Activated T-cell treated with anti-CD3 and anti-CD28 coated beads for 24 hours (primary cell): ENCODE results near the gene CCDC38.

Experiments
- DNase-seq: peaks from one replicate; pipeline ENCODE4 v3.0.0-alpha.2; 2020; ENCODE audit warnings: low read depth

The CCDC38 gene

DNA sequence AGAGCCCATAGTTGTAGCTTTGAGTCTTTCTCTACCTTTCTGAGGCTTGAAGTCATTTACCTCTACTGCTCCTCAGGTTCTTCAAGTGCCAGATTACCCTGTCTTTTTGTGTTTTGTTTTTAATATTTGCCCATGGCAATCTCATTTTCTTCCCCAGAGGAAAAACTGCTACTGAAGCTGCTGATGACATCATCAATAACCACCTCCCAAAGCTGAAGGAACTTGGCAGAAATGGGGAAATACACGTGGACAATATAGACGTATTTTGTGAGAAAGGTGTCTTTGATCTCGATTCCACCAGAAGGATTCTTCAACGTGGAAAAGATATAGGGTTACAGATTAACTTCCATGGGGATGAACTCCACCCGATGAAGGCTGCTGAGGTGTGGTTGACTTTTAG lies 17.8 kb upstream of the CCDC38 start:
- no peak for DNase-seq

DNA sequence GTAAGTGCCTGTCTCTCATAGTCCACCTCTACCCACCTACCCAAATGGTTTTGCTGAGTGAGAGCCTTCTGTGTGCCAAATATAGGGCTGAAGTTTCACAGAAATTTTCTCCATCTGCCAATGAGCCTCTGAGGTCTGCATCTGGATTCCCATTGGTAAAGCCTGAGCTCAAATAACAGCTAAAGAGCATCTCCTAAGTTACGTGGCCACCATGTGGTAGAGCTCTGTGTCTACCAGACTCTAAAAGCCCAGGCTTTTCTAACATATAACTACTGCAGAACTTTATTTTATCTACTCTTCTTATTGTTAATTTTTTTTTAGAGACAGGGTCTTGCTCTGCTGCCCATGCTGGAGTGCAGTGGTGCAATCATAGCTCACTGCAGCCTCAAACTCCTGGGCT lies 16.7 kb upstream of the CCDC38 start:
- no peak for DNase-seq

DNA sequence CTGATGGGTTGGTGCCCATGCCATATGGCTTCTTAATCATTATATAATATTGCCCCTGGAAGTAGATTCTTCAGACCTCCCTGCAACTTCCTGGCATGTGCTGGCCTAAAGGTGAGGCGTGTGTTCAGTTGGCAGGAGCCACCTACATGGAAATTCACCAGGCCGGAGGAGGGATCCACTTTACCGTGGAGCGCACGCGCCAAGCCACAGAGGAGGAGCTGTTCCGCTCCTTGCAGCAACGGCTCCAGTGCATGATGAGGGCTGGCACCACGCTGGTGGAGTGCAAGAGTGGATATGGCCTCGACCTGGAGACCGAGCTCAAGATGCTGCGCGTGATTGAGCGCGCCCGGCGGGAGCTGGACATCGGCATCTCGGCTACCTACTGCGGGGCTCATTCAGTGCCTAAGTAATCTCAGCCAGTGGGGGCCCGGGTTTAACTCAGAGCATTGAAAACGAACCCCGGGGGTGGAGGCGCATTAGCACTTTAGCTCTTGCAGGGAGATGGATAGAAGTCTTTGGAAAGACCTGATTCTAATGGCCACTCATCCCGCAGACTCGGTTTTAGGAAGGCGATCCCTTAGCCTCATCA lies 14.2 kb upstream of the CCDC38 start:
- DNase-seq, result no peak

DNA sequence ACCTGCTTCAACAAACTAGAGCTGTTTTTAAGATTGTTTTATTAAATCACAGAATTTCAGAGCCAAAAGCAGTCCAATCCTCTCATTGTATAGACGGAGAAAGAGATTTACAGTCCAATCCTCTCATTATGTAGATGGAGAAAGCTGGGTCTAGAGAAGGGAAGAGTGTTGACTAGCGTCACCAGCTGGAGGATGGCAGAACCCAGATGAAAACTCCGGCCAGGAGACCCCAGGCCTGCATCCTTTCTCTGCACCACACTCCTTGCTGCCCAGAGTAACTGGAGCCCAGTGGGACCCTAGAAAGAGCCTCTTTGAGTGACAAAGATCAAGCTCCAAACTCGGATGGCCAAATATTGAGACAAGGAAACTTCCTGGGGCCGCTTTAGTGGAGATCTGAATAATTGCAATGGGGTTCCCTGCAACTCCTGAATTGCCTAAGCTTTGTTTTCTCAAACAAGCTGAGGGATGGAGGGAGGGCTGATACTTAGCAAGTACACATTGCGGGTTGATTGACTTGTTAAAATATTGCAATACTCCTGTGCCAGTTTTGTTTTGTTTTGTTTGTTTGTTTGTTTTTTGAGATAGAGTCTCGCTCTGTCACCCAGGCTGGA lies 13.2 kb upstream of the CCDC38 start:
- no peak for DNase-seq

DNA sequence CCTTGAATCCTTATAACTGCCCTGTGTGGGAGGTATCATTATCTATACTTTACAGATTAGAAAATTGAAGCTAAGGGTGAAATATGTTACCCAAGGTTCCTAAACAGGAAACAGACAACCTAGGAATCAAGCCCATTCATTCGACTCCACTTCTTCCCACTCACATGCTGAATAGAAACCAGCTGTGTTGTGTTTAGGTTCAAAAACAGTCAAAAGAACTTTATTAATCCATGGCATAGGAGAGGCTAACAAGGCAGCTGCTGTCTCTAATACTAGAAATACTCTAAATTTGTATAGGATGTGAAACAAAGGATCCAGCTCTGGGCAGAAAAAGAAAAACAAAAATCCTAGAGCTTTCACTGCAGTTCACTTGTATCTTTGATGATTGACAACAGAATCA lies 10.6 kb upstream of the CCDC38 start:
- no peak for DNase-seq

DNA sequence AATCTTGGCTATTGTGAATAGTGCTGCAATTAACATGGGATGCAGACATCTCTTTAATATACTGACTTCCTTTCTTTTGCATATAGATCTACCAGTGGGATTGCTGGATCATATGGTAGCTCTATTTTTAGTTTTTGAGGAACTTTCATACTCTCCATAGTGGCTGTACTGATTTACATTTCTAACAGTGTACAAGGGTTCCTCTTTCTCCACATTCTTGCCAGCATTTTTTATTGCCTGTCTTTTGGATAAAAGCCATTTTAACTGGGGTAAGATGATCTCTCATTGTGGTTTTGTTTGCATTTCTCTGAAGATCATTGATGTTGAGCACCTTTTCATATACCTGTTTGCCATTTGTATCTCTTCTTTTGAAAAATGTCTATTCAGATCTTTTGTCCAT lies 9.1 kb upstream of the CCDC38 start:
- DNase-seq, result no peak

DNA sequence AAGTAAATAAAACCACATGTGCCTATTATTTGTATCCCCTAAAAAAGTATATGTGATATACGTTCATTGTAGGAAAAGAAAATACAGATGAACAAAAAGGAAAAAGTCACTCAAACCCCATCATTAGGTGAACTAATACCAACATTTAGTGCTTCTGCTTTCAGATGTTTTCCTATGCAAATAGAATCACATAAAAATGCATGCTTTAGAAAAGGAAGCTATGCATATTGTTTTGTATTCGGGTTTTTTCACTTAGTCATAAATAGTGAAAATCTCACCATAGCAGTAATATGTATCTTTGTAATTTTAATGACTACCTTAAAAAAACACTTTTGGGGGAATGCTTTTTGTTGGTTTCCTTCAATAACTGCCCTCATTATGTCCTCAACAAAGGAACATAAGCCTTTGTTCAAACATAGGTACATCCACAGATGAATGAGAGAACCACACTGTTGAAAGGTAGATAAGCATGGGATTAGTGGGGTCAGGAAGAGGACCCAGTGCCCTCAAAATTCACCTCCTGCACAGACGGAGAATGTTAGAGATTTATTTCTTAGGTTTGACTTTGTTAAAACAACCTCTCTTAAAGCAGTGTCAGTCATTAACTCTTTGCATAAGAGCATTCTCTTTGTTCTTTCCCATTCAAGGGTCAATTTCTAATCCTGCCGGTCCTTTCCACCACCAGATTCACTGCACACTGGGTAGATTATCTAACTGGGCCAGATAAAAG lies 7.2 kb upstream of the CCDC38 start:
- DNase-seq, result no peak

DNA sequence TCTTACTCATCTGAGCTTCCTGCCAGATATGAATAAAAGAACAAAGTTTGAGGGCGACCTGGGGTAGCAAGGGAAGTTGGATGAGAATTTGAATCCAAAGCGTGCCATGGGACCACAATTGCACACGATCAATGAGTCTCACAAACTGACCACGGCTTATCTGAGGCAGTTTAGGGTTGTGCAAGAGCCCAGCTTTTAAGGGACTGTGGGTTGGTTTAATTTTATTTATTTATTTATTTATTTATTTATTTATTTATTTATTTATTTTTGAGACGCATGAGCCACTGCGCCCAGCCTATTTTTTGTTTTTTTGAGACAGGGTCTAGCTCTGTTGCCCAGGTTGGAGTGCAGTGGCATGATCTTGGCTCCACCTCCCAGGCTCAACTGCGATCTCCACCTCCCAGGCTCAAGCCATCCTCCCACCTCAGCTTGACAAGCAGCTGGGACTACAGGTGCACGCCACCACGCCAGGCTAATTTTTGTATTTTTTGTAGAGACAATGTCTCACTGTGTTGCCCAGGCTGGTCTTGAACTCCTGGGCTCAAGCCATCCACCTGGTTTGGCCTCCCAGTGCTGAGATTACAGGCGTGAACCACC lies 1.8 kb upstream of the CCDC38 start:
- no peak for DNase-seq

DNA sequence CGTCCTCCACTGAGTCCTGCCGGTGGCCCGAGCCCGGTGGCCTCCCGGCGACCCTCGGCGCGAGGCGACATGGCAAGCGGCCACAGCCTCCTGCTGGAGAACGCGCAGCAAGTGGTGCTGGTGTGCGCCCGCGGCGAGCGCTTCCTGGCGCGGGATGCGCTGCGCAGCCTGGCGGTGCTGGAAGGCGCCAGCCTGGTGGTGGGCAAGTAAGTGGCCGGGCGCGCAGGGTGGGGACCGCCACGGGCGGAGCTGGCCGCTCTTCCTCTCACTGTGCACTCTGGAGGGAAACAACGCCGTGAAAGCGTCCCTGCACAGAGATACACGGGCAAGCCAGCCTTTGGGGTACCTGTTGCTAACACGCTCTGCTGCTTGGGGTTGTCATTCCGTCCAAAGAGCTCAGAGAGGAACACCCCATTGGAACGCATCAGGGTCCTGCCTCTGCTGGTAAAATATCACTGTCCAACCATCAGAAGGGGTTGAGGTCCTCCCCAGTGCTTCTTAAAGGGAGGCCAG lies 972 bp upstream of the CCDC38 start, which contains the start of gene AMDHD1:
Gene AMDHD1 (plus strand): TSS at position 2 of the 513 bp plus-strand sequence. CDS start 68 bp downstream, at position 70.
- peak; percentile 34 for DNase-seq

DNA sequence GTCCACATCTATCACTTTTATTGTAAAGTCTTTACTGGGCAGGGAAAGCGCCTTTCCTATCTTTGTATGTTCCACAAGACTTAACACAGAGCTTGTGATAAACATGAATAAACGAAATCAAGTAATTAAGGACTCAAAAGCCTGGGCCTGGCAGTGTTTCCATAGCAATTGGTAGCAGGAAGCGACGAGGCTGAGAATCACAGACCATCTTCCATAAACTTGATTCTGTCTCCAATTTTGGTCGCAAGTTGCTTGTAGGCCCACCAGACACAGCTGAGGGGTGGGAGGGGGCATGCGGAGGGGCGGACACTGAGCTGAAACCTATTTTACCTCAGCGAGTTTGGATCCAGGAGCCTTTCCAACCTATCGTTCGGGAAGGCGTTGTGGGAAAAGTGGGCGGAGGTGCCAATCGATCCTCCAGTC lies 302 bp downstream of the CCDC38 start:
- DNase-seq, result peak; percentile 2

DNA sequence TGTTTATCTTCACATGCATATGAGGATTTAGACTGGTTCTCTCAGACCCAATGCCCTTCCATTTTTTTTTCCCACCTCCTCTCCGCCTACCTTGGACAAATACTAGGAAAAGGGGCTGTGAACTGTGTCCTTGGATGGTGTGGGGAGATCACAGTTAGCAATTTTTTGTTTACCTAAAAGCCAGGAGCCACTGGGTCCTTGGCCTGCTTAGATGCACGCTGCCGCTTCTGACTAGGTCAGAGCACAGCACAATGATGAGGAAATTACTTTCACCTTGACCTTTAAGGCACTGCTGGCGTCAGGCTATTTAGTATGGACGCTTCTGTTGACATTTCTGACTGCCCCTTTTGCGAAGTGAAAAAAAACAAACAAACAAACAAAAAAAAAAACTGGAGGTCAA lies 1.9 kb downstream of the CCDC38 start:
- DNase-seq, result no peak

DNA sequence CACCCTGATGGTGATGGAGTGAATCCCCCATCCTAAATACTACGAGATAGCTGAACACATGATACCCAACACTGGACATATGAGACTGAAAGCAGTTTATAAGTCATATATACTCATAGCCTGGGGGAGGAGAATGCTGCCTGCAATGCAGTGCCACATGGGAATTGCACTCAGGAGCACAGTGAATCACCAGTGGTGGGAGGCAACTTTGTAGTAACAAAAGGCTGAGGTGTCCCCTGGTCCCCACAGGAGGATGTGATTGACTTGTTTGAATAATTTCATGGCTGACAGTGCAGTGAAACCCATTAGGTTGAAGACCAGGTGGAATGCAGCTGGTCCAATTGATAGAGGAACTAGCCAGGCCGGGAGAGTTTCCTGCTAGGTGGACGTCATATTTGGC lies 20.2 kb downstream of the CCDC38 start:
- DNase-seq, result no peak

DNA sequence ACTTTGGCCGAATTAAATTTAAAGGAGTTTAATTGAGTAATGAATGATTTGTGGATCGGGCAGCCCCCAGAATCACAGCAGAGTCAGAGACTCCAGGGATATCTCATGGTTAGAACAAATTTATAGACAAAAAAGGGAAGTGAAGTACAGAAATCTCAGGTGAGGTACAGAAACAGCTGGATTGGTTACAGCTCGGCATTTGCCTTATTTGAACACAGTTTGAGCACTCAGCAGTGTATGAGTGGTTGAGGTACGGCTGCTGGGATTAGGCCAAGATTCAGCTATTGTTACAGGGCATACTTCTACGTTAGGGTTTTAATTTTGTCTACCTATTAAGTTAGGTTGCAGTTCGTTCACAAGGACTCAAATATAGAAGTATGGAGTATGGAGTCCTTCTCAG lies 23.3 kb downstream of the CCDC38 start:
- no peak for DNase-seq

DNA sequence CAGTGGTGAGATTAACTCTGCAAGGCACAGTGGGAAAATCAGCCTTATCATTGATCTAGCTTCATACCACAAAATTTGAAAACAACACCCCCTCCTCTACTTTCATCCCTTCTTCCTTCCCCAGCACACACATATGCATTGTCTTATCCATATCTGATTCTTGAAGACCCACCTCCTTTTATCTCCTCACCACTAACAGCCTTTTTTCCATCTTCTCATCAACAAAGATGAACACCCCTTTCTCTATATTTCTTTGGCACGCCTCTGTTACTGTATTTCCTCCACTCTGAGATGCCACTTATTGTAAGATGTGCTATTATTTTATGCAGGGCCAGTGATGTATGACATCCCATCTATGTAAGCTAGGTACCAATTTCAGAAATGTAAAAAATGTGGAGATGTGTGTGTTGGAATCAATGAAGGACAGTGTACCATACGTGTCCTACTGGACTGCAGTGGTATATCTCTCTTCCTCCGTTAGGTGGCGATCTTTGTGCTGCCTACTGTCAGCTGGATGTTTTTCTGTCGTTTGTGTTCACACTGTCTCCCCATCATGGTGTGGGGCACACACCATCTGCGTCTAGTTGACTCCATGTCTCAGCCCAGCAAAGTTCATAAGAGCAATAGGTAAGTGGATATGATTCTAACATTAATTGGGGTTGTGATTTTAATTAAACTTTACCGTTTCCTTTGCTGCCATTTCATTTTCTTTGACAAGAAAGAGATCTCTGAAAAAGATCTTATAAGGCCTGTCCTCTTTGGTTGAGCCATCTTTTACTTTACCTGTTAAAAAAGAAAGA lies 24.0 kb downstream of the CCDC38 start:
- DNase-seq, result peak; percentile 13

DNA sequence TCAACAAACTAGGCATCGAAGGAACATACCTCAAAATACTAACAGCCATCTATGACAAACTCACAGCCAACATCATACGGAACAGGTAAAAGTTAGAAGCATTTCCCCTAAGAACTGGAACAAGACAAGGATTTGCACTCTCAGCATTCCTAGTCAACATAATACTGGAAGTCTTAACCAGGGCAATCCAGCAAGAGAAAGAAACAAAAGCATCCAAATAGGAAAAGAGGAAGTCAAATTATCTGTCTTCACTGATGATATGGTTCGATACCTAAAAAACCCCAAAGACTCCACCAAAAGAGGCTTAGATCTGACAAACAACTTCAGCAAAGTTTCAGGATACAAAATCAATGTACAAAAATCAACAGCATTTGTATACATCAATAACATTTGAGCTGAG lies 32.5 kb downstream of the CCDC38 start:
- DNase-seq, result no peak

DNA sequence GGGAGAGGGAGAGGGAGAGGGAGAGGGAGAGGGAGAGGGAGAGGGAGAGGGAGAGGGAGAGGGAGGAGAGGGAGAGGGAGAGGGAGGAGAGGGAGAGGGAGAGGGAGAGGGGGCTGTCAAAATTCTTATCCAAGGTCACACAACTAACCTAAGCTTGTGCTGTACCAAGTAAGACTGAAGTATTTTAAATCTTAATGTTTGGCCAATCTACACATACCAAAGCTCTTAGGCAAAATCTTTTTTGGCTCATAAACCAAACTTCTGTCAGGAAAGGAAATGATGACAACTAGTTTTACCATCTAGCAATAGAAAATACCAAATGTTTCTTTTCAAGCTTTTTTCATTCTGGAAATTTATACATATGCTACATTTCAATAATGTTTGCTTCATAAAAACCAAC lies 33.8 kb downstream of the CCDC38 start:
- DNase-seq, result no peak

DNA sequence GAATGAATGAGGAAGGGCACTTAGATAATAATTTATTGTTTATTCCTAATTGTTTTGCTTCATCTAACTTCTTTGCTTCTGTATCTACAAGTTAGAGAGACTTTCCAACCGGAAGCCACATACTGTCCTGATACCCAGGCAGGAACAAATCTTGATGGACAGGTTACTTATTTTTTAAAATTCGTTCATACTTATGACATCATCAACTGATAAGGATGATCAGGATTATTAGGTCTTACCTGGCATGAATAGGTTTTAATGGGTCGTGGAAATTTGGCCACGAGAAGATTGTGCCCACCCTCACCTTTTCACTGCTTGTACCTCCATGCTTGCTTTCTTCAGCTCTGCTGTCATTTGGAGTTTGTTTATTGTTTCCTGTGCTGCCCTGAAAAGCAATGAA lies 44.3 kb downstream of the CCDC38 start:
- no peak for DNase-seq

DNA sequence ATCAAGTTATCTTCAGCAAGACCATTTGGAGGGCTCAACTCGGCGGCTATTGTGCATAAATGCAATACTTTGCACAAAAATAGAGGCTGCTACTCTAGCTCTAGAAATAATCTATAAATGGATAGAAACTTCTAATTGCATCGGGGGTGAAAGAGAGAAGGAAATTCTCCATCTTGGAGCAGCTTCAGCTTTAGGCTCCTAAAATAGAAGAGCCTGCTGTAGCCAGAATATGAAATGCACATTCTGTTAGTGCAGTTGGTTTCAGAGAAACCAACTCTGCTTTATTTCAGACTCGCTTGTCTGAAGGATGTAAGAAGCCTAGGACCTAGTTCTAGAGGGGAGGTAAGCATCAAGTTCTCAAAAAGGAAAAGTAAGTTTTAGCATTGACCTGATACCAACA lies 45.6 kb downstream of the CCDC38 start:
- no peak for DNase-seq

DNA sequence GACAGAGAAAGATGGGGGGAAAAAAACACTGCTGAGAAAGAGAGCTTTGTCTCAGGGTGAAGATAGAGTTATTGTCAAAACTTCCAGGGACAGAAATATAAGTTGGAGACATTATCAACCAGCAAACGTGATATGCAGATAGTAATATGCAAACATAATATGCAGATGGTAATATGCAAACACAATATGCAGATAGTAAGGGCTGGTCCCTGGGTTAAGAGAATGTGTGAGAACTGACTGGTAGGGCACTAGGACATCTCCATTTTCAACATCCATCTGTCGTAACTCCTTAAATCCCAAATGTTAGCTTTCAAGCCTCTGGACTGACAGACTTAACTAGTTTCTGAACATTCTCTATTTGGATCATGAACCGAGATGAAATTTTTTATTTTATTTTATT lies 51.5 kb downstream of the CCDC38 start:
- DNase-seq, result no peak

DNA sequence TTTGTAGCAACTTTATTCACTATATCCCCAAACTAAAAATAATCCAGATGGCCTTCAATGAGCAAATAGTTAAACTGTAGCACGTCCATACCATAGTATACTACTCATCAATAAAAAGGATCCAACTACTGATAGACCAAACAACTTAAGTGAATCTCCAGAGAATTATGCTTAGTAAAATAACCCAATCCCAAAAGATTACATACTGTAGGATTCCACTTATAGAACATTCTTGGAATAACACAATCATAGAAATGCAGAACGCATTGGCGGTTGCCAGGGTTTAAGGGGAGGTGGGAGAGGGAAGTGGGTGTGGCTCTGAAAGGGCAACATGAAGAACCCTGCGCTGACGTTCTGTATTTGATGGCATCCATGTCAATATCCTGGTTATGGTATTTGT lies 55.1 kb downstream of the CCDC38 start:
- no peak for DNase-seq

DNA sequence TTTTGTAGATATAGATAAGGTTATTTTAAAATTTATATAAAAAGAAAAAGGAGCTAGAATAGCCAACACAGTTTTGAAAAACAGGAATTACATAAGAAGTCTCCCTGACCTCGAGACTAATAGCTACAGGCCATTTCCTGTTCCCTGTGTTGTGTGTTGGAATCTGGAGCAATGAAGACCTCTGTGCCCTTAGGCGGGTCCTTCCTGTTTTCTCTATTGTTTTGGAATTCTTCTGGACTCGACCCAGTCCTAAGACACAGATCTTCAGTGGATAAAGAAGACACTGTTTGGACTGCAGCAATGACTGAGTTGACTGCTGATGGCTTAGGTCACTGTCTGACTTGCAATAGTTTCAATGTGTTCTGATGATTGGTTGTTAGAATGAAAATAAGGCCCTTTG lies 57.4 kb downstream of the CCDC38 start:
- no peak for DNase-seq

DNA sequence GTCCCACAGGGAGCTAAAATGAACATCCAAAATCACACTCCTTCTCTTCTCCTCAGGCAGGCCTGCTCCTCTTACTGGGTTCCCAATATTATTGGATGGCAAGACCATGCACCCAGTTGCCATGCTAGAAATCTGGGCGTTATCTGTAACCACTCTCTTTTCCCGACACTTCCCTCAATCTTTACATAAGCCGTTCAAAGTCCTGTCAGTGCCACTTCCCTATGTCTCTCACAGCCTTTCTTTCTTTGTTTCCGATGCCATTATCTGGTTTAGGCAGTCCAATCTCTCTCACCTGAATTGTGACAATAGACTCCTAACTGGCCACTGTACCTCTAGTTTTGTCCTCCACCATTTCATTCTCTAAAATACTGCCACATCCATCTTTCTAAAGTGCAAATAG lies 59.5 kb downstream of the CCDC38 start:
- no peak for DNase-seq
